ENCODE results near the gene UMAD1. TPM values are rescaled to one million over a fixed set of nuclear protein-coding genes. Genes with fewer than 3 reads are reported as not detected.

Gene UMAD1
- total and polyA plus RNA-seq, 2 experiments from 2014 or later, result 8.4 to 12.4 TPM

GRCh38 chr7:7706101-7706511, 65.6 kb downstream of the UMAD1 start:
- H3K27ac Mint-ChIP-seq, result no peak overlapping the region
- no peak for ATAC-seq
- Histone ChIP-seq H3K4me3 (no peak overlapping the region), H3K27me3 (ENCODE audit: insufficient read depth) (no peaks in the 10 kb centered on the region), H3K36me3 (ENCODE audit: insufficient read depth) (no peaks in the 10 kb centered on the region), H3K4me1 (ENCODE audit: insufficient read depth) (peaks cover 44% of the 10 kb centered on the region), H3K9me2 (ENCODE audit: insufficient read depth) (no peaks in the 10 kb centered on the region), H3K27ac (ENCODE audit: low read depth) (no peak overlapping the region), H4K20me1 (replicated peaks; ENCODE audit: insufficient read depth) (no peaks in the 10 kb centered on the region), H3F3A (replicated peaks; ENCODE audit: low read depth) (no peaks in the 10 kb centered on the region), H3K4me2 (no peak overlapping the region), H2AFZ (no peak overlapping the region), H3K79me2 (replicated peaks; ENCODE audit: insufficient read depth) (no peaks in the 10 kb centered on the region)
- no peak for TF ChIP-seq ETS1 (IDR thresholded peaks at IDR 0.05)
- TF ChIP-seq ZNF114 (CRISPR knock-in tag; IDR thresholded peaks at IDR 0.05), result no peak
- TF ChIP-seq EZH2 (IDR thresholded peaks at IDR 0.05; ENCODE audit: low read depth, unreplicated experiment), result no peak
- TF ChIP-seq JUNB (IDR thresholded peaks at IDR 0.05; ENCODE audit: unreplicated experiment), result no peak
- TF ChIP-seq ZNF331 (CRISPR knock-in tag; IDR thresholded peaks at IDR 0.05; ENCODE audit: low read depth), result no peak
- TF ChIP-seq CTCF (conservative IDR thresholded peaks at IDR 0.05; ENCODE audit: low read depth in 2 of 2), result no peak
- TF ChIP-seq EZH2phosphoT487 (IDR thresholded peaks at IDR 0.05; ENCODE audit: unreplicated experiment), result no peak
- TF ChIP-seq ZNF462 (CRISPR knock-in tag; IDR thresholded peaks at IDR 0.05), result no peak
- peaks cover 2% of the 10 kb centered on the region for H3K27me3 Mint-ChIP-seq (ENCODE audit: insufficient read depth, low read depth, poor library complexity)
- H3K36me3 Mint-ChIP-seq (ENCODE audit: low read depth), result no peaks in the 10 kb centered on the region
- DNase-seq (ENCODE audit: low spot score), result no peak
- H3K4me1 Mint-ChIP-seq, result peaks cover 54% of the 10 kb centered on the region
- H3K4me3 Mint-ChIP-seq, result no peak overlapping the region
- no peaks in the 10 kb centered on the region for H3K9me3 Mint-ChIP-seq
